DOHH2 (cell line): ENCODE measurements around the gene ALG12.
"Not testable (repeated sequence)": the region's sequence is repeated elsewhere in the genome, so short reads cannot be mapped to it uniquely, and the experiment has no call there.

Experiments used
- H3F3A ChIP-seq: fragments of 200-600 bp; sonication (generic), shearing (Covaris generic); 2 replicates; pipeline ENCODE4 v1.6.0; 2016; ENCODE audit warnings: antibody characterized with exemption, mild to moderate bottlenecking; ENCODE audit not compliant: control insufficient read depth, insufficient read depth
- H3K27ac ChIP-seq: fragments of 200-600 bp; sonication (generic); 2 replicates; pipeline ENCODE4 v1.5.1; 2014; ENCODE audit warnings: low read depth, mild to moderate bottlenecking, low read length, moderate library complexity
- H3K27me3 ChIP-seq: fragments of 200-600 bp; sonication (generic); 2 replicates; pipeline ENCODE4 v1.6.1; 2014; ENCODE audit warnings: mild to moderate bottlenecking, low read length, mixed read lengths; ENCODE audit not compliant: control insufficient read depth
- H3K36me3 ChIP-seq: fragments of 200-600 bp; sonication (generic); 2 replicates; pipeline ENCODE4 v1.6.1; 2014; ENCODE audit warnings: mild to moderate bottlenecking, low read length, moderate library complexity, mixed read lengths; ENCODE audit not compliant: control insufficient read depth
- H3K4me1 ChIP-seq: fragments of 200-600 bp; sonication (generic); 2 replicates; pipeline ENCODE4 v1.6.1; 2014; ENCODE audit warnings: mild to moderate bottlenecking, low read length, mixed read lengths; ENCODE audit not compliant: control insufficient read depth
- H3K4me2 ChIP-seq: fragments of 200-600 bp; sonication (generic); 2 replicates; pipeline ENCODE4 v1.6.0; 2014; ENCODE audit warnings: mild to moderate bottlenecking, low read length, moderate library complexity
- H3K4me3 ChIP-seq: fragments of 200-600 bp; sonication (generic); 2 replicates; pipeline ENCODE4 v1.5.1; 2014; ENCODE audit warnings: mild to moderate bottlenecking, low read length, mixed read lengths
- H3K79me2 ChIP-seq: fragments of 200-600 bp; sonication (generic); 2 replicates; pipeline ENCODE4 v1.6.1; 2014; ENCODE audit warnings: mild to moderate bottlenecking, low read length, mixed read lengths; ENCODE audit not compliant: control insufficient read depth
- H3K9me2 ChIP-seq: fragments of 200-600 bp; sonication (generic); replicated peaks from 2 replicates; pipeline ENCODE4 v1.6.1; 2014; ENCODE audit warnings: mild to moderate bottlenecking, low read length, mixed read lengths; ENCODE audit not compliant: control insufficient read depth
- H3K9me3 ChIP-seq: fragments of 200-600 bp; sonication (generic); 2 replicates; pipeline ENCODE4 v1.6.1; 2014; ENCODE audit warnings: antibody characterized with exemption, low read length, mixed read lengths; ENCODE audit not compliant: control insufficient read depth, insufficient read depth
- H4K20me1 ChIP-seq: fragments of 200-600 bp; sonication (generic); 2 replicates; pipeline ENCODE4 v1.6.0; 2014; ENCODE audit warnings: low read depth, mild to moderate bottlenecking, antibody characterized with exemption, low read length, moderate library complexity; ENCODE audit not compliant: control insufficient read depth, insufficient read depth
- CTCF ChIP-seq: fragments of 200-600 bp; sonication (generic); IDR thresholded peaks from one replicate; pipeline ENCODE4 v1.5.1; 2014; ENCODE audit warnings: antibody characterized with exemption, mild to moderate bottlenecking, low read depth, low read length; ENCODE audit not compliant: poor library complexity, severe bottlenecking
- EZH2phosphoT487 ChIP-seq: fragments of 200-600 bp; sonication (generic); IDR thresholded peaks from 2 replicates; pipeline ENCODE4 v1.6.1; 2017; ENCODE audit warnings: borderline replicate concordance, mild to moderate bottlenecking, antibody characterized with exemption, low read length, moderate library complexity, mixed read lengths

ALG12 gene

GRCh38 chr22:49855251-49855911, 62.9 kb downstream of the ALG12 start:
- Histone ChIP-seq H4K20me1 (peaks cover 31% of the 10 kb centered on the region), H3K36me3 (peaks cover 35% of the 10 kb centered on the region), H3K27me3 (peaks cover 5% of the 10 kb centered on the region), H3K9me2 (no peaks in the 10 kb centered on the region), H3K4me3 (peak overlapping the region; percentile 98), H3K27ac (no peak overlapping the region), H3F3A (peaks cover 2% of the 10 kb centered on the region), H3K79me2 (peaks cover 63% of the 10 kb centered on the region), H3K4me1 (peaks cover 25% of the 10 kb centered on the region), H3K9me3 (no peaks in the 10 kb centered on the region), H3K4me2 (peak overlapping the region; percentile 87)
- TF ChIP-seq EZH2phosphoT487 (no peak), CTCF (no peak)

- H3K9me2 ChIP-seq = no peaks in the 10 kb centered on the region
- H3K4me1 ChIP-seq = peaks cover 25% of the 10 kb centered on the region
- peaks cover 35% of the 10 kb centered on the region for H3K36me3 ChIP-seq
- peak overlapping the region; percentile 98 for H3K4me3 ChIP-seq
- H3K9me3 ChIP-seq = no peaks in the 10 kb centered on the region
- peaks cover 2% of the 10 kb centered on the region for H3F3A ChIP-seq
- peaks cover 16% of the 10 kb centered on the region for H3K27me3 ChIP-seq
- H3K79me2 ChIP-seq = peaks cover 52% of the 10 kb centered on the region
- TF ChIP-seq EZH2phosphoT487 (no peak), CTCF (no peak)
- peak overlapping the region; percentile 13 for H3K27ac ChIP-seq
- H3K4me2 ChIP-seq = peak overlapping the region; percentile 87
- peaks cover 31% of the 10 kb centered on the region for H4K20me1 ChIP-seq
These were observed 64.0 kb downstream of the ALG12 start for GRCh38 chr22:49853981-49854831.

- Histone ChIP-seq H3K4me1 (peaks cover 25% of the 10 kb centered on the region), H3K9me3 (no peaks in the 10 kb centered on the region), H3K36me3 (peaks cover 27% of the 10 kb centered on the region), H4K20me1 (peaks cover 25% of the 10 kb centered on the region), H3K79me2 (peaks cover 42% of the 10 kb centered on the region), H3K9me2 (no peaks in the 10 kb centered on the region), H3K27ac (peak within 1 kb of the TSS; percentile 77), H3K27me3 (peaks cover 26% of the 10 kb centered on the region), H3K4me3 (peak within 1 kb of the TSS; percentile 98), H3K4me2 (peak within 1 kb of the TSS; percentile 96), H3F3A (peaks cover 2% of the 10 kb centered on the region)
- TF ChIP-seq CTCF = no peak
- TF ChIP-seq EZH2phosphoT487 = no peak
These were observed 65.0 kb downstream of the ALG12 start, which contains the start of gene ZBED4 for GRCh38 chr22:49852898-49853894. ZBED4 (plus strand) TSS chr22:49853844; CDS start chr22:49883663, 29,819 bp downstream.

- H3K4me1 ChIP-seq = peaks cover 25% of the 10 kb centered on the region
- H4K20me1 ChIP-seq = peaks cover 24% of the 10 kb centered on the region
- H3K36me3 ChIP-seq = peaks cover 25% of the 10 kb centered on the region
- not testable (repeated sequence) for H3K9me3 ChIP-seq, H3K9me2 ChIP-seq, H3F3A ChIP-seq
- H3K27ac ChIP-seq = peak overlapping the region; percentile 77
- peak overlapping the region; percentile 89 for H3K4me3 ChIP-seq
- H3K4me2 ChIP-seq = peak overlapping the region; percentile 96
- peaks cover 31% of the 10 kb centered on the region for H3K27me3 ChIP-seq
- H3K79me2 ChIP-seq = peaks cover 35% of the 10 kb centered on the region
These were observed 65.7 kb downstream of the ALG12 start for GRCh38 chr22:49852568-49852897.
